SKM-1 treated with dmso at 0.1 percent for 144 hours (cell line): ENCODE results near the gene CDHR1.

Experiments
- DNase-seq: peaks from one replicate; lab custom pipeline; 2025; ENCODE audit not compliant: unreplicated experiment; lab: John Stamatoyannopoulos, UW

The CDHR1 gene

DNA sequence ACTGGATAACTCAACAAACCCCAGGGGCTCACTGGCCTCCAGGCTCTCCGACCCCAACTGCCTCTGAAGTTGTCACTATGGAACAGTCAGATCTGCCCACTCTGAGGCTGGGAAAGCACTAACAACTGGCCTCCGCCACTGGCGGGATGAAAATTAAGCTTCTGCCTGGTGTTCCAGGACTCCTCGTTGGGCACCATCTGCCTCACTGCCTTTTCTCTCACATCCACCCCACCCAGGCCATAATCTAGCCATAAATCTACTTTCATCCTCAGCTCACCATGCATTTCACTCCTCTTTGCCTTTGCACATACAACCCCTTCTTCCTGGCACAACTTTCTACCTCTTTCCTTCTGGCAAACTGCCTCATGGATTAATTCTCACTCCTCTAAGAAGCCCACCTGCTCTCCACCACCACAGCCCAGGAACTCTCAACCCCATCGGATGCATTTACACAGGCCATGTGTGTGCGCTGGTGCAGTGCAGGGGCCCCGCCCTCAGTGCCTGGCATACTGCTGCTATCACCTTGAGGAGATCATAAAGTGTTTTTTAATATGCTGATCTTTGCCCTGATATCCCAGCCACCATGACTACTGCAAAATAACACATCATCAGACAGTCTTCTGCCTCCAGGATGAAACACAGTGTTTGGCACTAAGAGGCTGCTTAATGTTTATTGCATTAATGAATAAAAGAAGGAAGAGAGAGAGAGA is 4.0 kb downstream of the CDHR1 start:
- DNase-seq, result no peak

DNA sequence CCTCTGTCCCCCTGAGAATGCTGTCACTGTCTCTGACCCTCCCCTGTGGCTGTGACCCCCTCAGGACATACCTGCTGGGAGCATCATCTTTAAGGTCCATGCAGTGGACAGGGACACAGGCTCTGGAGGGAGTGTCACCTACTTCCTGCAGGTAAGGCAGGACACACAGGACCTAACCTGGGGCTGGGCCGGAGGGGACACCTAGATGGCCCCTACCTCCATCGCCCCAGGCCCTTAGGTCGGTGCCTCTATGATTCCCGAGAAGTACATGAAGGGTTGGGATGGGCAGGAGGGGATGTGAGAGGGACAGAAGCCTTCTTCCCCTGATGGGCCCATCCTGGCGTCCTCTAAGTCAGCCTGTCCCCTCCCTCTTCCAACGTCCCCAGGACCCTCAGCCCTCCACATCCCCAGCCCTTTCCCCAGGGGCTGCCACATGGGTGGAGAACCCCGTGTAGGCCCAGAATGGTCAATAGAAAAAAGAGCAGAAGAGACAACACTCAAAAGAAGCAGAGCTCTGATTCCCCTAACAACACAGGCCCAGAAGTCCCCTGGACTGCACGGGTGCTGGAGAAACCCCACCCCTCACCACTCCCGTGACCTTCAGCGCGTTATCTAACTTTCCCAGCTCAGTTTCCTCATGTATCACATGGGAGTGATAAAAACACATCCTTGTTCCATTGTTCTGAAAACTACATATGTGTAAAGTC is 6.4 kb downstream of the CDHR1 start:
- DNase-seq, result no peak

DNA sequence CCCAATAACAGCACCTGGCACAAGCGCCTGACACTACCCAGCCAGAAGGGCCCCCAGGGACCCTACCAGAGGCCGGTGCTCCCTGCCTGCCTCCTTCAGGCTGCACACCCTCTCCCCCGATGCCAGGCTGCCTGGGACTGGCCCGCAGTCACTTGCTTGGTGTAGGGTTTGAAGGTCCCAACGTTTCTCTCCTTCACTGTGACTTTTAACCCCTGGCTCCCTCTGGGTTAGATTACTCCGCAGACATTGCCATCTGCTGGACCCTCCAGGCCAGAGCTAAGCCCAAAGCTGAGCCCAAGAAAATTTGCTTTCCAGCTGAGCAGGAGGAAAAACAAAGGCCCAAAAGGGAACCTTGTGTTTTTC is 6.9 kb downstream of the CDHR1 start:
- no peak for DNase-seq

DNA sequence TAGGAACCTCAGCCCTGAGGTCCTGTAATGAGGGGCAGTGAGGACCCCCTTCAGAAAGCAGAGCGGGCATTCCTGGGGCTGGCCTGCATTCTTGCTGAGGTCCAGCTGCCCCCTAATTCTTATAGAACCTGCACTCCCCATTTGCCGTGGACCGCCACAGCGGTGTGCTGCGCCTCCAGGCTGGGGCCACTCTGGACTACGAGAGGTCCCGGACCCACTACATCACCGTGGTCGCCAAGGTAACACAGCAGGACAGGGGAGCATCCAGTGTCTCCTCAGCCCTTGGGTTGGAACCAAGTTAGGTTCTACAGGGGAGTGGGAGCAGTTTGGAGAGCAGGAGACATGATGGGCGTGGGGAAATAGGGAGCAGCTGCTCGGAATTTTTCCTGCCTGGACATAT is 7.3 kb downstream of the CDHR1 start:
- DNase-seq, result no peak

DNA sequence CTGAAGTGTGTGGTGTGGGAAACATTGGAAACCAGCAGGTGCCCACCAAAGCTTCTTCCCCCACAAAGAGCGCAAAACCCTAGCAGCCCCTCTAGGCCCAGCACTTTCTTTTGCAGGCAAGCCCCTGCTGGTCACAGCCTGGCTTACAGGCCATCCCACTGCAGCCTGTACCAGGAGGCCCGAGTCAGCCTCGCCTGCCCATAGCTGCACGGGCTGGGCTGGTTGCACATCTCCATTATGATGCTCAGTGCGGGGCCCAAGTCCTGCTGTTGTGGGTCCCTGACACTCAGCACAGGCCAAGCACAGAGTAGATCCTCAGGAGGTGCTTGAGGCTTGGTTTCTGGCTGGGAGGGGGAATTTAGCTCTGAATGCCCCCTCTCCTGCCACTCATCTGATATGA is 8.0 kb downstream of the CDHR1 start:
- no peak for DNase-seq

DNA sequence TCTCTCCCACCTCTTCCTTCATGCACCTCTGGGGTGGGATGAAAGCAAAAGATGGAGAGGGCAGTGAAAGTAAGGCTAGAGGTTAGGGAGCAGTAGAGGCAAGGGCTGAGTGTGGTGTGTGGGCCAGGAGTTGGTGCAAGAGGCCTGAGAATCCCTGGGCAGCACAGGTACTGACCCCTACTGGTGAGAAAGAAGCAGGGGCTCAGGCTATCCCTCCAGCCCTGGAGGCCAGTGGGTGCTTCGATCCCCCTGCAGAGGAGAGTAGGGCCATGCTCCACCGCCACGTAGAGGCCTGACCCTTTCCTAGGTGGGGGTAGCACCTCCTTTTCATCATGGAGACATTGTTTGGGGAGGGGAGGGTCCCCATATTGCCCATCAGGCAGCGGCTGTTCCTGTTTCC is 9.8 kb downstream of the CDHR1 start:
- peak; percentile 8 for DNase-seq

DNA sequence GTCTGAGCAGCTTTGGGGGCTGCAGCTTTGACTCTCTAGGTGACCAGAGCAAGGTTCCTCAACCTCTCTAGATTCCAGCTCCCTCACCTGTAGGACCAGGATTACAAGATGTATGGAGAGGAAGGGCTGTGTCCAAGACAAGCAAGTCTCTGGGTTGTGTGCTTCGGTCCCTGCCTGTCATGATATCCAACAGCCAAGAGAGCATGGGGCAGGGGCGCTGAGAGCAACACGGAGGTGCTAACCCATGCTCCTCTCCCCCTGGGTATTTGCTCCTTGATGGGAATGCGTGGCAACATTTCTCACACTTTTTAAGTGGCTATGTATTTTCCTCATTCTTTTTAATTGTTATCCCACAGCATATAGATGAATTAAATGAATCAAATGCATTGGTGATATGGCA is 10.3 kb downstream of the CDHR1 start:
- no peak for DNase-seq

DNA sequence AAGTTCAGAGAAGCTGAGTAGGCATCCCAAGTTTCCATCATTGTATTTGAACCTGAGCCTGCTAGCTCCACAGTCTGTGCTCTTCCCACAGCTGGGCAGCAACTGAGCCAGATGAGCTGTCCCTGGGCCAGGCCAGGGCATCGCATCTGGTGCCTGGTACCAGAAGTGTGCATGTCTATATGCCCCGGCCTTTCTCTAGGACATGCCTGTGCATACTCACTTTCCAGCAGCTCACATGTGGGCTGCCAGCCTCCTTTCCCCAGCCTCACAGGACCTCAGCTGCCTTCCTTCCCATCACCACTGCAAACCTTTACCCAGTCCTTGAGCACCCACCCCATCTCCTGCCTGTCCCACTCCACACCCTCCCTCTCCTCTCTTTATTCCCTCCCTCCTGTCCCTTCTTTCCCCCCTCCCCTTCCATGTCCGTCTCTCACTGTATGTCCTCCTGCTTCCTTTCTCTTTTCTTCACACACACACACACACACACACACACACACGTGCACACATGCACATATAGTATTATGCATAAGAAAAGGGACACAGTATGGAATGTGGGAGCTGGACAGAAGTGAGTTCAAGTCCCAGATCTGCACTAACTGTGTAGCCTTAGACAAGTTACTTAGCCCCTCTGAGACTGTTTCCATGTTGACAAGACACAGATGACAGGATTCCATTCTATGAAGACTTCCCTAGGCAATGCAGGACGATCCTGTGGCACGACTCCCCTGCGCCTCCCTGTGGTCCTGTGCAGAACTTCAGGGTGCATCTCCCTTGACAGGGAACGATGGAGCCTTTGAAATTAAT is 10.9 kb downstream of the CDHR1 start:
- peak; percentile 43 for DNase-seq

DNA sequence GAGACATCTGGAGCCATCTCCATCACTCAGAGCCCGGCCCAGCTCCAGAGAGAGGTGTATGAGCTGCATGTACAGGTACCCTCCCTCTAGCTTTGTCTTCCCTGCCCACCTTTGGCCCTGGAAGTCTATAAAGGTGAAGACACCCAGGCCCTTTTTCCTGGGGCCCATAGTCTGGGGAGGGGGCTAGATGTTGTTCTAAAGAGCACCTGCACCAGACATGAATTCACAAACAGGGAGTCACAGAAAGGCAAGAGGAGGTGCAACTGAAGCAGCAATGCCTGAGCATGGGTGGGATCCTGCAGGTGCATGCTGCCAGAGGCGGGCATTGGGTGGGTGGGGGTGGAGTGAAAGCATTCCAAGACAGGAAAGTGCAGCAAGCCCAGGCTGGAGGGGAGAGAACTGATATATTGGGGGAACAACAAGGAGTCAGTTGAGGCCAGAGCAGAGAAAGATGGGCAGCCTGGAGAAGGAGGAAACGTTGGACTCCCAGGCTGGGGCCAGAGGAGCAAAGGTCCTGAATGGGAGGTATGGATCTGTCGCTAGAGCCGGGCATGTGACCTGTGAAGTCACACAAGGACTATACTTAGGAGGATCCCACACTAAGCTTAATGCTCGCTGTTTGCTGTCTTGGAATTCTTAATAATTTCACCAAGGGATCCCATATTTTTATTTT is 11.7 kb downstream of the CDHR1 start:
- DNase-seq, result no peak

DNA sequence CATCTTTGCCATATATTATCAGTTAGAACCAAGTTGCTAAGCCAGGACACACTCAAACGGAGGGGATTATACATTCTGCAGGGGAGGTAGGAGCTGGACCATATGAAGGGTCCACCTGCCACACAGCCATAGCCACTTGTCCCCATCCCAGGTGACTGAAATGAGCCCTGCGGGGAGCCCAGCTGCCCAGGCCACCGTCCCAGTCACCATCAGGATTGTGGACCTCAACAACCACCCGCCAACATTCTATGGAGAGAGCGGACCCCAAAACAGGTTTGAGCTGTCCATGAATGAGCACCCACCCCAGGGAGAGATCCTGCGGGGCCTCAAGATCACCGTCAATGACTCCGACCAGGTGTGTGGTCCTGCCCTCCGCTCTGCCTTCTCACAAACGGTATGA is 13.7 kb downstream of the CDHR1 start:
- no peak for DNase-seq

DNA sequence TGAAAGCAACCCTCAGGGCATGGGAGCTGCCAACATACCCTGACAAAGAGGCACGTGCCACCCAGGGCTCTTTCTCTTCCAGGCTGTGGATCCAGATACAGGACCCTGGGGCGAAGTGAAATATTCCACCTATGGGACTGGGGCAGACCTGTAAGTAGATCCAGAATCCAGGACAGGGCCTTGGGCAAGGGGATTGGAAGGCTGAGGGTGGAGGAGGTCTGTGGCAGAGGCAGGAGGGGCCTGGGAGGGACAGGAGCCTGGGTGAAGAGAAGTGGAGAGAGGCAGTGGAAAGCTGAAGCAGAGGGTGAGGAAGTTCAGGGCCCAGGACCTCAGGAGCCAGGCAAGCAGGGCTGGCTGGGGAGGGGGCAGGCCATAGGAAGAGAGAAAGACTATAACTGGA is 17.2 kb downstream of the CDHR1 start:
- no peak for DNase-seq

DNA sequence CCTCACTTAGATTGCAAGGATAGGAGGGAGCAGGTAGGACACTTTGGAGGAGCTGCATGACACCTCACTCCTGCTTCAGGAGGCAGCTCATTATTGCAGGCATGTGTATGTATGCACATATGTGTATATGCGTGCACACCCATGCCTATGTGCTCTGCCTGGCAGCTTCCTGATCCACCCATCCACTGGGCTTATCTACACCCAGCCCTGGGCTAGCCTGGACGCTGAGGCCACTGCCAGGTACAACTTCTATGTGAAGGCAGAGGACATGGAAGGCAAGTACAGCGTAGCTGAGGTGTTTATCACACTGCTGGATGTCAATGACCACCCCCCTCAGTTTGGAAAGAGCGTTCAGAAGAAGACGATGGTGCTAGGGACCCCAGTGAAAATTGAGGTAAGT is 17.7 kb downstream of the CDHR1 start:
- no peak for DNase-seq

DNA sequence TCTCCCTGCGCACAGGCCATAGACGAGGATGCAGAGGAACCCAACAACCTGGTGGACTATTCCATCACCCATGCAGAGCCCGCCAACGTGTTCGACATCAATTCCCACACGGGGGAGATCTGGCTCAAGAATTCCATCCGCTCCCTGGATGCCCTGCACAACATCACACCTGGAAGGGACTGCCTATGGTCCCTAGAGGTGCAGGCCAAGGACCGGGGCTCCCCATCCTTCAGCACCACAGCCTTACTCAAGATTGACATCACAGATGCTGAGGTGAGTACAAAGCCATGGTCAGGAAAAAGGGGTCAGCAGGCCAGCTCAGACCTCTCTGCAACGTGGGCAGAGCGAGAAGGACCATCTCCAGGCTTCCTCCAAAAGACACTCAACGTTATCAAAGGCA is 18.7 kb downstream of the CDHR1 start:
- DNase-seq, result no peak

DNA sequence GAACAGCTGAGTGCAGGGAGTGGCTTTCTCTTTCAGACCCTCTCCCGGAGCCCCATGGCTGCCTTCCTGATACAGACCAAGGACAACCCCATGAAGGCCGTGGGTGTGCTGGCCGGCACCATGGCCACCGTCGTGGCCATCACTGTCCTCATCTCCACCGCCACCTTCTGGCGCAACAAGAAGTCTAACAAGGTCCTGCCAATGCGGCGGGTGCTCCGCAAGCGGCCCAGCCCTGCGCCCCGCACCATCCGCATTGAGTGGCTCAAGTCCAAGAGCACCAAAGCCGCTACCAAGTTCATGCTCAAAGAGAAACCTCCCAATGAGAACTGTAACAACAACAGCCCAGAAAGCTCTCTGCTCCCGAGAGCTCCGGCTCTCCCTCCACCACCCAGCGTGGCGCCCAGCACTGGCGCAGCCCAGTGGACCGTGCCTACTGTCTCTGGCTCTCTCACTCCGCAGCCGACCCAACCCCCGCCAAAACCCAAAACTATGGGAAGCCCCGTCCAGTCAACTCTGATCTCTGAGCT is 19.8 kb downstream of the CDHR1 start:
- DNase-seq, result no peak

DNA sequence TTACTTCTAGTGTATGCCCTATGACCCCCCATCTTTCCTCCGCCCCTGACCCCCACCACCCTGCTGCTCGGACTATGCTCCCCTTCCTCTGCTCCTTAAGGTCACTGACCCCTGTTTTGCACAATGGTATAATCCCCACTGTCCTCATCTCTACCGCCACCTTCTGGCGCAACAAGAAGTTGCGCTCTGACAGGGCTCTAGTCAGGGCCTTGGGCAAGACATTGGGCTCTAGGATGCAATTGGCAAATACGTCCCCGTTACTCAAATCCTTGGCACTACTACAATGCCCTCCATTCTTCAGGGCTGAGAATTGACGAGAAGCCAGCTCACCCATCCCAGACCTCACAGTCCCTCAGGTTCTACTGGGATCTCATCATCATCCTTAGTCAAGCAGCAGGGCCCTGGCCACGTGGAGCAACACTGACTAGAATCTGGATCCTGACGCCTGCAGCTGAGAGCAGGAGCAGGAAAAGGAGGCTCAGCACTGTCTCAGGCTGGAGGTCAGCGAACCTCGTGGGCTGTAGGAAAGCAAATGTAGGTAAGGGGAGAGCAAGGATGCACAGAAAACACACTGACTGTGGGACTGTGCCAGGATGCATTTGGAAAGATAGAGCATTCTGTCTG is 20.4 kb downstream of the CDHR1 start:
- DNase-seq, result peak; percentile 10

DNA sequence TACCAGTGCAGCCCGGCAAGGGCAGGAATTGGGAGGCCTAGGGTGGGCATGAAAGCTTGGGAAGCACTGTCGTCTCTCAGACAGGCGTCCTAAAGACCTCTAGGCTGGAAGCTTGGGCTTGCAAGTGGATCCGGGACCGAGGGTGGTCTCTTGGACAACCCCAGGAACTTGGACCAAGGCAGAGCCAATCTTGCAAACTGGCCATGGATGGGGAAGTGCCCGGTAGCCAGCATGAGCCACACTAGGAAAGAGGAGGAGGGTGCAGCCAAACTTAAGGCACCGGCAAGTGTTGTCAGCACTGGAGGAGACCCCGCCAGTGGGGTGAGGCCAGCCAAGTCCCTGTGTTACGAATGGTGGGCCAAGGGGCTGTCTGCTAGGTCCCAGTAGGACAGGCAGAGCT is 22.5 kb downstream of the CDHR1 start:
- DNase-seq, result no peak

DNA sequence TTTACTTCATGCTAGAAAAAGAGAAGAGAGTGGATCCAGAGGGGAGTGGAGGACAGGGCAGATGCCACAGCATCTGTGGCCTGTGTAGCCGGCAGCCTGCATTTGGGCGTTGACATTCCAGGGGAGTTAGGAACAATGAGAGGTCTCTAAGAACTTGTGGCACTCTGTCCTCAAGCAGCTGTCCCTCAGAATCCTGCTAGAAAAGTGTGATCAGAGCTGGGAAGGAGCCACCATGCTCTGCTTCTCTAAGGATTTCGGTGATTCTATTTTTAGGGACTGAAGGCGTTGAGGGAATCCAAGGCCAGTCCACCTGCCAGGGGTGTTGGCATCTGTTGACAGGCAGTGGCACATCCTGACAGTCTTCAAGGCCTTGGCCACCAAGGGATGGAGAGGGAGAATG is 23.4 kb downstream of the CDHR1 start:
- no peak for DNase-seq

DNA sequence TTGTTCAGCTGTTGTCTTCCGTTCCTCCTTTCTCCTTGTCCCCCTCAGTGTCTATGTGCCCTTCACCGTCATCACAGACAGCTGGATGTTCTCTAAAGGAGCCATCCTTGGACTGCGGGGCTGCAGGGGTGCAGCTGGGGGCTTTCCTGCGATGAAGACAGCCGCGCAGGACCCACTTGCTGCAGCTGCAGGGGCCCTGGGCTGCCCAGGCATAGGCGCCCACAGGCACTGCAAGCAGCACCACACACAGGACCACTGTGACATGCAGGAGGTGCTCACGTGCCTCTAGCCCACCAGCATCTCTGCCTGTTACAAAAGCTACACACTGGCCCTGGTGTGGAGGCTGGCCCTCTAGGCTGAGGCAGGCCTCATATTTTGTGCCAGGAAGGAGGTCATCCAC is 27.6 kb downstream of the CDHR1 start:
- no peak for DNase-seq

DNA sequence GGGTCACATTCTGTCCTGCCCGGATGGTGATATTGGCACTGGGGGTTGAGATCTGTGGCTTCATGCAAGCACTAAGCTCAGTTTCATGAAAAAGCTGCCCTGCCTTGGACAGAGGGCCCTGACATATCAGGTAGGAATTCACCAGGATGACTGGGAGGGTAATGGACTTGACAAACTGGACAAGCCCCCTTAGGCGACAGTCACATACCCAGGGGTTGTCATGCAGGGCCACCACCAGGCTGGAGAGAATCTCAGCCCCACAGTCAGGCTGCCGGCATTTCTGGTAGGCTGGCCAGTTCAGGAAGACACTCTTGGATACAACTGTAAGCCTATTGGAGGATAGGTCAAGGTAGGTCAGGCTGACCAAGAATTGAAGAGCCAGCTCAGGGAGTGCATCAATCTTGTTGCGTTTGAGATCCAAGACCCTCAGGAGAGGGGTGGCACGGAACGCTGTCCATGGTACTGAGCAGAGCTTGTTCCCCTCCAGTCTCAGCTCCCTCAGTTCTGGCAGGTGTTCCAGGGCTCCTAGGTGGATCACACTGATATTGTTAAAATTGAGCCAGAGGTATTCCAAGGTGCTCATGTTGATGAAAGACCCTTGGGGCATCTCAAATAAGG is 30.2 kb downstream of the CDHR1 start:
- DNase-seq, result no peak

DNA sequence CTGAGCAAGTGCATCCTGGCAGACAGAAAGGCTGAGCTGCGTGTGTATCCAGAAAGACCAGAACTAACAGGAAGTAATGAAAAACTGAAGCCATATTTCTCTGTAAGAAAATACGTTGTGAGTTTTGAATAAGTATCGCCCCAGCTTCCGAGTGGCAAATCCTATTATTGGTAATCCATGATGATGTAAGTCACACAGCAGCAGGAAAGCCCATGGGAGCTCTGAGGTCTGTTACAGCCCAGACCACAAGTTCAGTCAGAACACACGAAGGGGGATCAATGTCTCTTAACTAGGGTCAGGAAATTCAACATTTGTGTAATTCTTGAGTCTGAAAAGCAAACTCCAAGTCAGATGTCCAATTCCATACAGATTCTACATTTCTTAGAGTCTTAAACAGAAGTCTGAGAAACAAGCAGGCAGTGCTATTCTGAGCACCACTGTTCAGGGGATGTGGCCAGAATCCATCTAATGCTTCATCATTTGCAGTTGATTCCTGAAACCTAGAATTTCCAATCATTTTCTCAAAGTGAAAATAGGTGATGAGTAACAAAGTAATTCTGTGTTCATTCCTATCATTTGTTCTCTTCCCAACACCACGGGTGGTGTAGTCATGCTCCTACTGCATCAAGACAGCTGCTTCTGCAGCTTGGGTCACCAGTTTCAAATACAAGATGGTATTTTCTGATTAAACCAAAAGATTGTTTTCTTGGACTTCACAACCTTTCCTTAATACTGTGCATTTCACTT is 31.3 kb downstream of the CDHR1 start, which contains the start of gene LRIT2:
LRIT2 (minus strand) TSS at position 118 of the 747 bp plus-strand sequence; CDS start at position 94, 24 bp downstream.
- no peak for DNase-seq
